K562 (cell line): ENCODE data around the gene REX1BD. TPM values are rescaled to one million over a fixed set of nuclear protein-coding genes. Genes with fewer than 3 reads are reported as not detected.

Source experiments
- ATF7 ChIP-seq: fragments of 450-650 bp; IDR thresholded peaks from 2 replicates; pipeline ENCODE4 v1.7.1; 2014; ENCODE audit warnings: mild to moderate bottlenecking, moderate library complexity
- GABPA ChIP-seq: fragments of 200-800 bp; sonication (Bioruptor generic); conservative IDR thresholded peaks from 2 replicates; pipeline ENCODE4 v1.6.1; 2016; ENCODE audit warnings: low read depth, missing genetic modification characterization, missing compliant biosample characterization
- KAT2B ChIP-seq: IDR thresholded peaks from one replicate; pipeline ENCODE4 v1.6.1; 2012; ENCODE audit warnings: low read depth, mild to moderate bottlenecking, control low read depth, inconsistent platforms, low read length, moderate library complexity
- MEF2A ChIP-seq: IDR thresholded peaks from 2 replicates; pipeline ENCODE4 v1.6.1; 2011; ENCODE audit warnings: low read depth, mild to moderate bottlenecking, low read length, moderate library complexity; ENCODE audit not compliant: control insufficient read depth
- NFATC3 ChIP-seq: fragments of 450-650 bp; IDR thresholded peaks from 2 replicates; pipeline ENCODE4 v1.6.1; 2017; ENCODE audit warnings: mild to moderate bottlenecking
- NR1H2 ChIP-seq: sonication (generic); formaldehyde crosslinking; IDR thresholded peaks from 2 replicates; pipeline ENCODE4 v1.4.0; 2020; ENCODE audit warnings: mild to moderate bottlenecking, missing genetic modification reagents
- PHB2 ChIP-seq: fragments of 450-650 bp; IDR thresholded peaks from 2 replicates; pipeline ENCODE4 v1.6.1; 2017; ENCODE audit warnings: low read depth
- POLR2AphosphoS5 ChIP-seq: IDR thresholded peaks from 2 replicates; pipeline ENCODE4 v1.6.1; 2011; ENCODE audit warnings: mild to moderate bottlenecking, low read depth, low read length, moderate library complexity; ENCODE audit not compliant: control insufficient read depth, insufficient read depth
- RBM14 ChIP-seq: fragments of 200-400 bp; formaldehyde crosslinking; IDR thresholded peaks from 2 replicates; pipeline ENCODE4 v1.6.1; 2018; ENCODE audit warnings: low read depth, mild to moderate bottlenecking, low read length, moderate library complexity, borderline replicate concordance; ENCODE audit not compliant: insufficient read depth
- RBM17 ChIP-seq: fragments of 200-400 bp; formaldehyde crosslinking; IDR thresholded peaks from 2 replicates; pipeline ENCODE4 v1.6.1; 2017; ENCODE audit warnings: low read depth, mild to moderate bottlenecking, low read length, borderline replicate concordance
- SMAD4 ChIP-seq: fragments of 250-450 bp; sonication (Bioruptor Pico); conservative IDR thresholded peaks from 2 replicates; pipeline ENCODE4 v1.8.0; 2021; ENCODE audit warnings: inconsistent platforms, mild to moderate bottlenecking, moderate library complexity
- ZNF239 ChIP-seq: fragments of 250-450 bp; sonication (Bioruptor Pico); IDR thresholded peaks from 2 replicates; pipeline ENCODE4 v1.4.0; 2020; ENCODE audit warnings: mild to moderate bottlenecking
- ZNF311 ChIP-seq: fragments of 250-450 bp; sonication (Bioruptor Pico); IDR thresholded peaks from 2 replicates; pipeline ENCODE4 v1.4.0; 2020; ENCODE audit warnings: mild to moderate bottlenecking, moderate library complexity
- polyA plus RNA-seq, 8 experiments: library from polyadenylated mRNA; depleted of rRNA in 4 of 8; stranded (reverse) in 5 of 8; unstranded in 3 of 8; fragments of >200 nt; fragmentation: Nextera tagmentation in 2 of 8; fragmentation: Illumina TruSeq in 1 of 8; extraction: Ambion mirVana in 2 of 8; extraction: Trizol in 1 of 8; gene quantifications; 2 replicates each; pipeline versions ENCODE4 v1.2.1 to v1.2.3, GENCODE V29; 2011 to 2014; ENCODE audit warnings: inconsistent platforms in 1 of 8, missing spikeins in 1 of 8
- total RNA-seq, 7 experiments: library from RNA; depleted of rRNA in 6 of 7; stranded (reverse); fragments of >200 nt in 6 of 7; fragmentation: Illumina TruSeq in 2 of 7; extraction: Trizol in 2 of 7; gene quantifications; 2 replicates each; pipeline versions ENCODE4 v1.2.1 to v1.2.3, GENCODE V29; 2011 to 2021; ENCODE audit warnings: low replicate concordance in 1 of 7
- TF ChIP-seq, protein P1 (sequence below): sonication (generic); formaldehyde crosslinking; IDR thresholded peaks from 2 replicates; pipeline ENCODE4 v1.4.0; 2020; ENCODE audit warnings: mild to moderate bottlenecking, missing genetic modification reagents
- TF ChIP-seq, protein P2 (sequence below): sonication (generic); formaldehyde crosslinking; IDR thresholded peaks from 2 replicates; pipeline ENCODE4 v1.8.0; 2022; ENCODE audit warnings: mild to moderate bottlenecking, missing genetic modification reagents
- TF ChIP-seq, protein P3 (sequence below): sonication (generic); formaldehyde crosslinking; IDR thresholded peaks from 2 replicates; pipeline ENCODE4 v1.8.0; 2022; ENCODE audit warnings: missing genetic modification reagents, mild to moderate bottlenecking, moderate library complexity, borderline replicate concordance
- TF ChIP-seq, protein P4 (sequence below): IDR thresholded peaks from 2 replicates; pipeline ENCODE4 v1.6.1; 2016; ENCODE audit warnings: missing genetic modification characterization, missing compliant biosample characterization

Gene REX1BD
- total and polyA plus RNA-seq, 9 of the 15 experiments (the other 6 are each of a cell fraction or from before 2014, with no cell fraction given): 1.9 to 136 (median 13.8) TPM

DNA sequence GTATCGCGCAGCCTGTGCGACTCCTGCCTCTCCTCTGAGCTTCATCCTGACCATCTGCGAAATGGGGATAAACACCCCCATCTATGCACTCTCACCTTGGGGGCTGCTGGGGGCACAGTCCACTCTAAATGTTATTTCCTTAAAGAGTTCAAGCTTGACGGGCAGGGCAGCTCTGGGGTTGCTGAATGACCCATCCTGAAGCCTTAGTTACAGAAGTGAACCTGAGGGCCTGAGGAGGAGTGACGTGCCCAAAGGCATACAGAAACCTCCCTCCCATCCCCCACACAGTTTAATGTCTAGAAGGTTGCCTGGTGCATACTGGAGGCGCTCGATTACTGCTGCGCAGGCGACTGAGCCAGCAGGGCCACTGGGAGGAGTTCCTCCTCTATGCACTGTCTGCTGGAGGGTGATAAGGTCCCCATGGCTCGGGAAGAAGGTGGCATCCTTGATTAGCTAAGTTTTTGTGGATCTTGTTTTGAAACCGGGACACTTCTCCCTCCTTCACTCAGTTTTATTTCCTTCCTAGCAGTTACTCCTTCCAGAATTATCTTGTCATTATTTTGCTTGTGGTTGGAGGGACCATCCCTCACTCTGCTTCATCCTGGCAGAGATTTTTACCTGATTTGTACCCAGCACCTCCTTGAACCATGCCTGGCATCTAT is 44.7 kb upstream of the REX1BD start (continued):
- TF ChIP-seq, protein P1, sequence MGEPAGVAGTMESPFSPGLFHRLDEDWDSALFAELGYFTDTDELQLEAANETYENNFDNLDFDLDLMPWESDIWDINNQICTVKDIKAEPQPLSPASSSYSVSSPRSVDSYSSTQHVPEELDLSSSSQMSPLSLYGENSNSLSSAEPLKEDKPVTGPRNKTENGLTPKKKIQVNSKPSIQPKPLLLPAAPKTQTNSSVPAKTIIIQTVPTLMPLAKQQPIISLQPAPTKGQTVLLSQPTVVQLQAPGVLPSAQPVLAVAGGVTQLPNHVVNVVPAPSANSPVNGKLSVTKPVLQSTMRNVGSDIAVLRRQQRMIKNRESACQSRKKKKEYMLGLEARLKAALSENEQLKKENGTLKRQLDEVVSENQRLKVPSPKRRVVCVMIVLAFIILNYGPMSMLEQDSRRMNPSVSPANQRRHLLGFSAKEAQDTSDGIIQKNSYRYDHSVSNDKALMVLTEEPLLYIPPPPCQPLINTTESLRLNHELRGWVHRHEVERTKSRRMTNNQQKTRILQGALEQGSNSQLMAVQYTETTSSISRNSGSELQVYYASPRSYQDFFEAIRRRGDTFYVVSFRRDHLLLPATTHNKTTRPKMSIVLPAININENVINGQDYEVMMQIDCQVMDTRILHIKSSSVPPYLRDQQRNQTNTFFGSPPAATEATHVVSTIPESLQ (CRISPR knock-in tag): no peak
- TF ChIP-seq RBM17: no peak
- TF ChIP-seq ZNF239 (CRISPR knock-in tag): no peak; the same call in 1 of the 2 replicates
- TF ChIP-seq GABPA (tag): 0 out of 2 replicates have a peak, but pooled peaks have one; percentile 50
- TF ChIP-seq POLR2AphosphoS5: peak; percentile 99
- TF ChIP-seq SMAD4 (CRISPR knock-in tag): peak; percentile 94
- no peak for TF ChIP-seq RBM14
- peak; percentile 67 for TF ChIP-seq MEF2A
- no peak for TF ChIP-seq ZNF311 (CRISPR knock-in tag)
- TF ChIP-seq ATF7: peak; percentile 87
- TF ChIP-seq, protein P2, sequence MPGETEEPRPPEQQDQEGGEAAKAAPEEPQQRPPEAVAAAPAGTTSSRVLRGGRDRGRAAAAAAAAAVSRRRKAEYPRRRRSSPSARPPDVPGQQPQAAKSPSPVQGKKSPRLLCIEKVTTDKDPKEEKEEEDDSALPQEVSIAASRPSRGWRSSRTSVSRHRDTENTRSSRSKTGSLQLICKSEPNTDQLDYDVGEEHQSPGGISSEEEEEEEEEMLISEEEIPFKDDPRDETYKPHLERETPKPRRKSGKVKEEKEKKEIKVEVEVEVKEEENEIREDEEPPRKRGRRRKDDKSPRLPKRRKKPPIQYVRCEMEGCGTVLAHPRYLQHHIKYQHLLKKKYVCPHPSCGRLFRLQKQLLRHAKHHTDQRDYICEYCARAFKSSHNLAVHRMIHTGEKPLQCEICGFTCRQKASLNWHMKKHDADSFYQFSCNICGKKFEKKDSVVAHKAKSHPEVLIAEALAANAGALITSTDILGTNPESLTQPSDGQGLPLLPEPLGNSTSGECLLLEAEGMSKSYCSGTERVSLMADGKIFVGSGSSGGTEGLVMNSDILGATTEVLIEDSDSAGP: peak; percentile 88
- peak; percentile 94 for TF ChIP-seq PHB2
- no peak for TF ChIP-seq NR1H2 (CRISPR knock-in tag)
- peak; percentile 79; the same call in 1 of the 2 replicates for TF ChIP-seq NFATC3
- TF ChIP-seq KAT2B: no peak
- TF ChIP-seq, protein P3, sequence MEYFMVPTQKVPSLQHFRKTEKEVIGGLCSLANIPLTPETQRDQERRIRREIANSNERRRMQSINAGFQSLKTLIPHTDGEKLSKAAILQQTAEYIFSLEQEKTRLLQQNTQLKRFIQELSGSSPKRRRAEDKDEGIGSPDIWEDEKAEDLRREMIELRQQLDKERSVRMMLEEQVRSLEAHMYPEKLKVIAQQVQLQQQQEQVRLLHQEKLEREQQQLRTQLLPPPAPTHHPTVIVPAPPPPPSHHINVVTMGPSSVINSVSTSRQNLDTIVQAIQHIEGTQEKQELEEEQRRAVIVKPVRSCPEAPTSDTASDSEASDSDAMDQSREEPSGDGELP (CRISPR knock-in tag): peak; percentile 90
- TF ChIP-seq, protein P4, sequence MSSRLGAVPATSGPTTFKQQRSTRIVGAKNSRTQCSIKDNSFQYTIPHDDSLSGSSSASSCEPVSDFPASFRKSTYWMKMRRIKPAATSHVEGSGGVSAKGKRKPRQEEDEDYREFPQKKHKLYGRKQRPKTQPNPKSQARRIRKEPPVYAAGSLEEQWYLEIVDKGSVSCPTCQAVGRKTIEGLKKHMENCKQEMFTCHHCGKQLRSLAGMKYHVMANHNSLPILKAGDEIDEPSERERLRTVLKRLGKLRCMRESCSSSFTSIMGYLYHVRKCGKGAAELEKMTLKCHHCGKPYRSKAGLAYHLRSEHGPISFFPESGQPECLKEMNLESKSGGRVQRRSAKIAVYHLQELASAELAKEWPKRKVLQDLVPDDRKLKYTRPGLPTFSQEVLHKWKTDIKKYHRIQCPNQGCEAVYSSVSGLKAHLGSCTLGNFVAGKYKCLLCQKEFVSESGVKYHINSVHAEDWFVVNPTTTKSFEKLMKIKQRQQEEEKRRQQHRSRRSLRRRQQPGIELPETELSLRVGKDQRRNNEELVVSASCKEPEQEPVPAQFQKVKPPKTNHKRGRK (tag): no peak
